HepG2 (cell line): Measurements from ENCODE around the gene LIMS2.

Experiments
- CHD2 ChIP-seq: IDR thresholded peaks from 2 replicates; pipeline ENCODE4 v1.6.1; 2011; ENCODE audit warnings: low read depth, low read length, improper control_type of control experiment
- MED8 ChIP-seq: sonication (generic); formaldehyde crosslinking; IDR thresholded peaks from 2 replicates; pipeline ENCODE4 v1.8.1; 2023; ENCODE audit warnings: mild to moderate bottlenecking, missing genetic modification reagents; ENCODE audit not compliant: insufficient replicate concordance
- POLR2G ChIP-seq: fragments of 200-400 bp; formaldehyde crosslinking; IDR thresholded peaks from 2 replicates; pipeline ENCODE4 v1.6.1; 2018; ENCODE audit warnings: mild to moderate bottlenecking, low read depth, low read length, moderate library complexity
- RBM39 ChIP-seq: fragments of 200-400 bp; formaldehyde crosslinking; IDR thresholded peaks from one replicate; pipeline ENCODE4 v1.6.1; 2018; ENCODE audit warnings: antibody characterized with exemption, mild to moderate bottlenecking, low read depth, low read length; ENCODE audit not compliant: poor library complexity, severe bottlenecking
- RCOR2 ChIP-seq: IDR thresholded peaks from 2 replicates; pipeline ENCODE4 v1.6.1; 2016; ENCODE audit warnings: missing biosample characterization, missing genetic modification reagents
- SSRP1 ChIP-seq: IDR thresholded peaks from 2 replicates; pipeline ENCODE4 v1.6.1; 2016; ENCODE audit warnings: control low read depth
- TF ChIP-seq, protein P1 (sequence below): sonication (generic); formaldehyde crosslinking; IDR thresholded peaks from 2 replicates; pipeline ENCODE4 v1.9.0; 2021; ENCODE audit warnings: missing genetic modification reagents, borderline replicate concordance

DNA sequence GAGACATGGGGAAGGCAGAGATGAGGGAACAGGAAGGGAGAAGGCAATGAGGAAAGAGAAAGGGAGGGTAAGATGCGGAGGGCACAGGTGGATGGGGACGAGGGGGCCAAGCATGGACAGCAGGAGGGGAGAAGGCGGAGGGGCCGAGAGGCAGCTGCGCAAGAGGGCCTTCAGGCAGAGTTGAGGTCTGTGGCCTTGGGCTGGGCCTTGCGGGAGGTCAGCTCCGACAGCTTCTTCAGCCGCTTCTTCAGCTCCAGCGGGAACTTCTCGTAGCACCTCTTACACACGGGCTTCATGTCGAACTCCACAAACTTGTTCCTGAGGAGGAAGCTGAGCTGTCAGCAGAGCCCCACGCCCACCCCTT, 36.2 kb downstream of the LIMS2 start:
- no peak for TF ChIP-seq POLR2G
- TF ChIP-seq RBM39: no peak
- TF ChIP-seq RCOR2 (CRISPR knock-in tag): no peak
- no peak for TF ChIP-seq MED8 (CRISPR knock-in tag)
- no peak for TF ChIP-seq SSRP1
- no peak for TF ChIP-seq CHD2
- TF ChIP-seq, protein P1, sequence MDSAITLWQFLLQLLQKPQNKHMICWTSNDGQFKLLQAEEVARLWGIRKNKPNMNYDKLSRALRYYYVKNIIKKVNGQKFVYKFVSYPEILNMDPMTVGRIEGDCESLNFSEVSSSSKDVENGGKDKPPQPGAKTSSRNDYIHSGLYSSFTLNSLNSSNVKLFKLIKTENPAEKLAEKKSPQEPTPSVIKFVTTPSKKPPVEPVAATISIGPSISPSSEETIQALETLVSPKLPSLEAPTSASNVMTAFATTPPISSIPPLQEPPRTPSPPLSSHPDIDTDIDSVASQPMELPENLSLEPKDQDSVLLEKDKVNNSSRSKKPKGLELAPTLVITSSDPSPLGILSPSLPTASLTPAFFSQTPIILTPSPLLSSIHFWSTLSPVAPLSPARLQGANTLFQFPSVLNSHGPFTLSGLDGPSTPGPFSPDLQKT (CRISPR knock-in tag): no peak
